BJ (cell line): ENCODE measurements around the gene COL4A3. TPM values are rescaled to one million over a fixed set of nuclear protein-coding genes. Genes with fewer than 3 reads are reported as not detected.

Experiments used
- CTCF ChIA-PET: fragments of 350-600 bp; formaldehyde crosslinking; extraction: SDS; loops from one replicate; lab custom pipeline; 2021; ENCODE audit warnings: antibody characterized with exemption, inconsistent platforms; lab: Yijun Ruan, JAX
- POLR2A ChIA-PET: fragments of 300-600 bp; sonication (Branson Sonifier 250); formaldehyde crosslinking; extraction: SDS; loops from one replicate; lab custom pipeline; 2021; ENCODE audit warnings: antibody characterized with exemption; lab: Charles Lee
- DNase-seq: peaks from one replicate; pipeline ENCODE4 v3.0.0-alpha.2; 2011; ENCODE audit warnings: low read depth
- H3K27me3 ChIP-seq: 2 replicates; pipeline ENCODE4 v1.6.0; 2011; ENCODE audit warnings: low read length; ENCODE audit not compliant: control insufficient read depth, insufficient read depth
- H3K36me3 ChIP-seq: 2 replicates; pipeline ENCODE4 v1.5.1; 2011; ENCODE audit warnings: low read length; ENCODE audit not compliant: control insufficient read depth, insufficient read depth
- H3K4me3 ChIP-seq: 2 replicates; pipeline ENCODE4 v1.5.1; 2011; ENCODE audit warnings: low read depth, mild to moderate bottlenecking, control low read depth, low read length
- CTCF ChIP-seq: IDR thresholded peaks from 2 replicates; pipeline ENCODE4 v1.5.1; 2011; ENCODE audit warnings: low read depth, mild to moderate bottlenecking, control low read depth, inconsistent platforms, low read length, moderate library complexity; ENCODE audit not compliant: insufficient read depth
- polyA minus RNA-seq: library from RNA; depleted of rRNA, polyadenylated mRNA; stranded (reverse); fragments of >200 nt; gene quantifications from 2 replicates; pipeline ENCODE4 v1.2.3, GENCODE V29; 2011; rRNA and poly(A)+ RNA removed
- polyA plus RNA-seq: library from polyadenylated mRNA; depleted of rRNA; stranded (reverse); fragments of >200 nt; gene quantifications from 2 replicates; pipeline ENCODE4 v1.2.3, GENCODE V29; 2011; rRNA removed

COL4A3 gene
- 0.23 and 0.29 TPM in 2 replicates for polyA plus RNA-seq
- 0.05 TPM in 1 of 2 replicates, not detected in the other for polyA minus RNA-seq

- DNase-seq: no peak
- H3K36me3 ChIP-seq: no peaks in the 10 kb centered on the region
- peak within 1 kb of the TSS; percentile 48 for H3K4me3 ChIP-seq
- TF ChIP-seq CTCF: no peak
- POLR2A ChIA-PET: no interaction called here
- peaks cover 6% of the 10 kb centered on the region for H3K27me3 ChIP-seq
- CTCF ChIA-PET: no interaction called here
These were observed at the start of gene COL4A3, which contains the start of gene COL4A4 for GRCh38 chr2:227163998-227164762. Gene COL4A3 (plus strand): TSS chr2:227164624. CDS start chr2:227164727, 103 bp downstream. Gene COL4A4 (minus strand): TSS chr2:227164205. CDS start chr2:227147483, 16,722 bp downstream.

GRCh38 chr2:227115761-227116160 is 48.7 kb upstream of the COL4A3 start:
- POLR2A ChIA-PET: no interaction called here
- Histone ChIP-seq H3K36me3 (no peaks in the 10 kb centered on the region), H3K4me3 (no peak overlapping the region), H3K27me3 (no peaks in the 10 kb centered on the region)
- CTCF ChIA-PET: no interaction called here
- no peak for TF ChIP-seq CTCF
- DNase-seq: peak; percentile 44

GRCh38 chr2:227117027-227117426 is 47.4 kb upstream of the COL4A3 start:
- no peaks in the 10 kb centered on the region for H3K36me3 ChIP-seq
- no peak for DNase-seq
- no peaks in the 10 kb centered on the region for H3K27me3 ChIP-seq
- ChIA-PET POLR2A (no interaction called here), CTCF (interaction anchor here (0.8 kb wide), 1 partner anchor 122 kb away, joined by 4 read pairs; no protein-coding TSS in a partner anchor)
- TF ChIP-seq CTCF: no peak
- H3K4me3 ChIP-seq: no peak overlapping the region

- ChIA-PET POLR2A (no interaction called here), CTCF (interaction anchor here (0.8 kb wide), 2 partner anchors 121 to 304 kb away, joined by 3 to 4 read pairs; no protein-coding TSS in a partner anchor)
- no peak for DNase-seq
- no peaks in the 10 kb centered on the region for H3K36me3 ChIP-seq
- TF ChIP-seq CTCF: no peak
- H3K4me3 ChIP-seq: no peak overlapping the region
- no peaks in the 10 kb centered on the region for H3K27me3 ChIP-seq
These were observed 46.6 kb upstream of the COL4A3 start for GRCh38 chr2:227117852-227118251.

- DNase-seq: no peak
- CTCF ChIA-PET: interaction anchor here (0.8 kb wide), 1 partner anchor 305 kb away, joined by 3 read pairs; no protein-coding TSS in a partner anchor
- no peaks in the 10 kb centered on the region for H3K36me3 ChIP-seq
- no peak for TF ChIP-seq CTCF
- H3K27me3 ChIP-seq: no peaks in the 10 kb centered on the region
- POLR2A ChIA-PET: no interaction called here
- H3K4me3 ChIP-seq: no peak overlapping the region
These were observed 46.1 kb upstream of the COL4A3 start for GRCh38 chr2:227118353-227118752.
